CD4-positive, alpha-beta T cell treated with Interleukin-4 for 1 hour (primary cell): Measurements from ENCODE around the gene WNT3A.

Experiments
- DNase-seq, 2 donors: peaks; one replicate each; pipeline ENCODE4 v3.0.0-alpha.2; 2020 to 2022

Gene WNT3A

DNA sequence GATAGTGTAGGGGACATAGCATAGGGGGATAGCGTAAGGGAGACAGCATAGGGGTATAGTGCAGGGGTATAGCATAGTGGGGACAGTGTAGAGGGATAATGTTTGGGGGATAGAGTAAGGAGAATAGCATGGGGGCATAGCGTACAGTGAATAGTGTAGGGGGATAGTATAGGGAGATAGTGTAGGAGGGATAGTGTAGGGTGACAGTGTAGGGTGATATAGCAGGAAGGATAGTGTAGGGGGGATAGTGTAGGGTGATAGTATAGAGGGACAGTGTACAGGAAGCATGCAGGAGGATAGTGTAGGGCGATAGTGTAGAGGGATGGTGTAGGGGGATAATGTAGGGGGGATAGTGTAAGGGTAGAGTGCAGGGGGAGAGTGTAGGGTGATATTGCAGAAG is 64.1 kb downstream of the WNT3A start:
- no peak for DNase-seq

DNA sequence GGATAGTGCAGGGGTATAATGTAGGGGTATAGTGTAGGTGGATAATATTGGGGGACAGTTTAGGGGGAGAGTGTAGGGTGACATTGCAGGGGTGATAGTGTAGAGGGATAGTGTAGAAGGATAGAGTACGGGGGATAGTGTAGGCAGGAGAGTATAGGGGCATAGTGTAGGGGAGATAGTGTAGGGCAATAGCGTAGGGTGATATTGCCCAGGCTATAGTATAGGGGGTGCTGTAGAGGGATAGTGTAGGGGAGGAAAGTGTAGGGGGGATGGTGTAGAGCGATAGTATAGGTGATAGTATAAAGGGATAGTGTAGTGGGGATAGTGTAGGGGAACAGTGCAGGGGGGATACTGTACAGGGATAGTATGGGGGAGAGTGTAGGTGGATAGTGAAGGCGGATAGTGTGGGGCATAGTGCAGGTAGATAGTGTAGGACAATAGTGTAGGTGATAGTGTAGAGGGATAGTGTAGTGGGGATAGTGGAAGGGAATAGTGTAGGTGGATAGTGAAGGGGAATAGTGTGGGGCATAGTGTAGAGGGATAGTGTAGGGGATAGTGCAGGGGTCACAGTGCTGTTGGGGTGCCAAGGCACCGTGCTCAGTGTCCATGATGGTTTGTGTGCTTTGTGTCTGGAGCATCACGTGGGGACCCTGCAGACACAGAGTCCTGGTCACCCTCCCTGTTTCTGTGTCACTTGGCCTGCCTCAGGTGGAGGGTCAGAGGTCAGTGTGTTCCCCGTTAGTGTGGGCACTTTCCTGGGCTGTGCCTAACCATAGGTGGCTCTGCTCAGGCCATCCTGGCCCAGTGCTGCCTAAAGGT is 65.2 kb downstream of the WNT3A start:
- no peak for DNase-seq

DNA sequence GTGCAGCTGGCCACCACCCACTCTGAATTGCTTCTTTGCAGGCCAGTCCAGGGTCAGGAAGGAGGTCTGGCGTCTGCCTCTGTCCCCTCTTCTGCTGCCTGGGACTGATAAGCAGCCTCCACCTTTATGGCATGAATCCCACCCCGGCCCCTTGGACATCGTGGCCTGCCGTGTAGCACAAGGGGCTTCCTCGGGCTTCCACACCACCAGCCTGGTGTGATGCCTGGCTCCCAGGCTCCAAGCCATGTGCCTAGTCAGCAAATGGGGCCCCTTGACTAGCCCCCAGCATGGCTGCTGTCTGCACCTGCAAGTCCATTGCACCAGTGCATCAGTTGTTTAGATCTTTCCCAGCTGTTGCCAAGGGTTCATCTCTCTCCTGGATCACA is 65.9 kb downstream of the WNT3A start:
- no peak for DNase-seq

DNA sequence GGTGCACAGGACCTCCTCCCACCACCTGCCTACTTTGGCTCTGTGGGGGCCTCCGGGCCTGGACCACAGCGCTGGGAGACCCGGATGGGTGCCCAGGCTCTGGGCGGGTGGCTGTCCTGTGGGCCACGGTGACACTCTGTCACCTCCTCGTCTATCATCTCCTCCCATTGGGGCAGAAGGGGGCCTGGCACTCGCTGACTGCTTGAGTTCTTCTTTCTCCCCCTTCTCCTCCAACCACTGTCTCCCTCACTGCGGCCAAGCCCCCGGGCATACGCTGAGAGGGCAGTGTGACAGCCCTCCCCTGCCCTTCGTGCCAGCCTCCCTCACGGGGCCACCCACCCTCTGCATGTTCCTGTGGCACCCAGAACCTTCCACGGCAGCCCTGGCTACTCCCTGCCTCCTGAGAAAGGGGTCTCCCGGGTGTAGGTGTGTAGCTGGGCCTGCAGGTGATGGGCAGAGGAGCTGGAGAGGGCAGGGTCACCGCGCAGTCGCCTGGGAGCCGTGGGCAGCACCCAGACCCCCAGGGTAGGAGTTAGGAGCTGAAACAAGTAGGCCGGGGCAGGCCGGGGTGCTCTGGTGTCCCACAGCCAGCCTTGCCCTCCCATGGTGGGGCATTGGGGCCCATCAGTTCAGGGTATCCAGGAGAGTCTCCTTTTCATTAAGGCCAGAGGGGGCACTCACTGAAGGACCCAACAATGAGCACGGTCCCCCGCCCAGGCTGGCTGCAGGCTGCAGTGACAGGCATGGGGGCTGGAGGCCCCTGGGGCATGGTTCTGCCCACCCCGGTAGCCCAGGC is 66.5 kb downstream of the WNT3A start:
- no peak for DNase-seq

- DNase-seq, result no peak
Measured at GRCh38 chr1:228073857-228074545, 67.2 kb downstream of the WNT3A start.

GRCh38 chr1:228074954-228075730 is 68.3 kb downstream of the WNT3A start:
- DNase-seq, result no peak

DNA sequence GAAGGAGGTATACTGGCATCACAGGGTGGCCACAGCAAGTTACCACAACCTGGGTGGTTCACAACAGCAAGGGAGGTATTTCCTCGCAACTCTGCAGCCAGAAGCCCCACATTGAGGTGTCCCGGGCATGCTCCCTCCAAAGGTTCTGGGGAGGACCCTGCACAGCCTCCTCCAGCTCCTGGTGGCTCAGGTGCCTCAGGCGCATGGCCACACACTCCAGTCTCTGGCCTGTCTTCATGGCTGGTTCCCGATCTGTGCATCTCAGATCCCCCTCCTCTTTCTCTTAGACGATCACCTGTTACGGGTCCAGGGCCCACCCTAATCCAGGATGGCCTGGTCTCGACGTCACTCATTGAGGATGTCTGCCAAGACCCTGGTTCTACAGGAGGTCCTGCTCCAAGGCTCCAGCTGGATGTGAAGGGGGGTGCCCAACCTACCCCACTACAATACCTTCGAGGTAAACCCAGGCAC is 69.0 kb downstream of the WNT3A start:
- no peak for DNase-seq

- DNase-seq, result no peak
Measured at GRCh38 chr1:228076796-228077430, 70.1 kb downstream of the WNT3A start.

GRCh38 chr1:228077565-228078330 is 71.0 kb downstream of the WNT3A start:
- DNase-seq, result no peak

GRCh38 chr1:228079013-228079412 is 72.2 kb downstream of the WNT3A start:
- DNase-seq, result no peak

GRCh38 chr1:228079601-228080263 is 72.9 kb downstream of the WNT3A start:
- DNase-seq, result no peak

DNA sequence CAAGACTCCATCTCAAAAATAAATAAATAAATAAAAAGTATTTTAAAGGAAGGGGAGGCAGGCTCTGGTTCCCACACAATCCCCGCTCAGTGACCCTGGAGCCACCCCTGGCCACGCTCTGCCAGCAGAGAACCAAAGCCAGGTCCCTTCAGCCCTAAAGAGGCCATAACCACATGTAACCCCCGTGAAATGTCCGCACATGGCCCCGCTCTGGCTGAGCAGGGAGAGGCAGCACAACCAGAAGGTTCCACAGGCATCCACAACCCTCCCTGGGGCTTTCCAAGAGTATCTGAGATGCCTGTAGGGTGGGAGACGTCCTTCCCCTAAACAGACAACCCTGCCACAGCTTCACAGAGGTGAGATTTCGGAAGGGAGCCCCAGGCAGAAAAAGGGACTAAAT is 74.3 kb downstream of the WNT3A start:
- no peak for DNase-seq

GRCh38 chr1:228081578-228082213 is 74.9 kb downstream of the WNT3A start:
- DNase-seq, result no peak

GRCh38 chr1:228082214-228082917 is 75.6 kb downstream of the WNT3A start, which contains the start of gene ARF1:
Gene ARF1 (plus strand): TSS chr1:228082708. CDS start chr1:228097115, 14,407 bp downstream.
- DNase-seq, result peak; percentile 92 to 93

- DNase-seq, result peak in 1 of 2 donors; percentile 46
Measured at GRCh38 chr1:228082918-228083870, 76.4 kb downstream of the WNT3A start.

GRCh38 chr1:228083871-228084278 is 77.1 kb downstream of the WNT3A start:
- DNase-seq, result no peak

DNA sequence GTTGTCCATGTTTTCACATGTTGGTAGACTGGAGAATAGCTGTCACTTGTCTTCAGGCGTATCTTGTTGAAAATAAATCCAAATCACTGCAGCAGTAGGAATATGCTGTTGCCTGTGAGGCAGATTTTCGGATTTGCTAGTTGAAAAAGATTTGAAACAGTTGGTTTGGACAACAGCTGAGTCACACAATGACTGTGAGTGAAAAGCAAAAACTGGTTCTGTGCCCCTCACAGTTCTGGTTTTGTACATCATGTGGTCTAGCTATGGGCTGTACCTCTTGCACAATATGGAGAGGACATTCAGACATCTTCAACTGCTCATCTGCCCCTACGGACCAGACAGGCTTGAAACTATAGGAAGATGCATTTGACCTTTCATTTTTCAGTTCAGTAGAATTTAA is 77.5 kb downstream of the WNT3A start:
- DNase-seq, result peak in 1 of 2 donors; percentile 52

DNA sequence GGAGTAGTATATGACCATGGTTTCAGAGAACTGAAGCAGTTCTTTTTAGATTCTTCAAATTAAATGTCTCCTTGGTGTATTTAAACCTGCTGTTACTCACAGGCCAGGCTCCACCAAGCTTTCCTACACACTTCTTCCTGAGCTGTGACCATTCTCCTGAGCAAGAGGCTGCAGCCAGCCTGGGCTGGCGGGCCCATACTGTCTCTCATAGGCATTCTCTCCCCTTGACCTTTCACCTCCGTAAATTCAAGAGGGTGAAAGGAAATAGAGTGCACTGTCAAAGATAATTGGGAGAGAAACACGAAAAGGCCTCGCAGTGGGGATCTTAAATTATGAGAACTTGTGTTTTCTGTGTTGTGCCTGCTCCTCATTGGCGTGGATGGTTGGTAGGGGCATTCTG is 78.0 kb downstream of the WNT3A start:
- no peak for DNase-seq
